Epithelial cell of esophagus (primary cell): ENCODE data around the gene AGO4.
A peak's percentile ranks its signal among the peaks of the same experiment; 100 is the strongest.

Source experiments
- DNase-seq: peaks from one replicate; pipeline ENCODE4 v3.0.0; 2010; ENCODE audit warnings: low read depth
- H3K4me3 ChIP-seq: 2 replicates; pipeline ENCODE4 v1.5.1; 2011; ENCODE audit warnings: mild to moderate bottlenecking, low read length, control low read depth
- TF ChIP-seq, protein P1 (sequence below): IDR thresholded peaks from 2 replicates; pipeline ENCODE4 v1.5.1; 2011; ENCODE audit warnings: low read depth, mild to moderate bottlenecking, low read length, control low read depth, inconsistent platforms; ENCODE audit not compliant: insufficient read depth; ENCODE audit errors: missing control alignments

Gene AGO4

DNA sequence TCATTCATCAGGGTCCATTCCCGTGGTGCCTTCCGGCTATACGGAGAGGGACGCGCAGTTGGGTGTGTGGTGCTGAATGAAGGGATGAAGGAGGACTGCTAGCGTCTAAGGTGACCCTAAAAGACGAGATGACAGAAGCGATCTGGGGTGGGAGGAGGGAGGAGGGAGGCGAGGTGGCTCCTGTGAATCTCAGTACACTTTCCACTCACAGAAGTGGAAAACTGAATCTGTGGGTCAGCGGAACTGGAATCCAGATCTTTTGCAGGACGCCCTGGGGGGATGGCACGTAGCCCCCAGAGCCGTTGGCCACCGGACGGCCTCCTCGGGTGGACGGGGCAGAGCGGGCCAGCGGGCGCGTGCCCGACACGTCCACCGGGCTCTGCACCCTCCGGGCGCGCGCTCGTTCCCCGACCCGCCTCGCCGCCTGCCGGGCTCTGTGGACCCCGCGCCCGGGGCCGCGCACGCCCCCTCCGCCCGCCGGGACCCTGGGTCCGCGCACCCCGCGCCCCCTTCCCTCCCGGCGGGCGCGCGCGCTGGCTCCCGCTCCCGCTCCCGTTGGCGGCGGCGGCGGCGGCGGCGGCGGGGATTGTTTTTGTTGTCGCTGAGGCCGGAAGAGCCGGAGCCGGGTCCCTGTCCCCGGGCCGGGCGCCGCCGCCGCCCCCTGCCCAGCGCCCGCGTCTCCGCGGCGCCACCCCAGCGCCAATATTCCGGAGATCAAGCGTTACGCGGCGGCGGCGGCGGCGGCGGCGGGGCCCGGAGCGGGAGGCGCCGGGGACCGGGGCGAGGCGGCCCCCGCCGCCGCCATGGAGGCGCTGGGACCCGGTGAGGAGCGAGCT lies at the start of gene AGO4:
Gene AGO4 (plus strand): TSS at position 403 of the 836 bp plus-strand sequence. CDS start 401 bp downstream, at position 804.
- peak; percentile 20 for DNase-seq
- peak within 1 kb of the TSS; percentile 68 for H3K4me3 ChIP-seq
- TF ChIP-seq, protein P1, sequence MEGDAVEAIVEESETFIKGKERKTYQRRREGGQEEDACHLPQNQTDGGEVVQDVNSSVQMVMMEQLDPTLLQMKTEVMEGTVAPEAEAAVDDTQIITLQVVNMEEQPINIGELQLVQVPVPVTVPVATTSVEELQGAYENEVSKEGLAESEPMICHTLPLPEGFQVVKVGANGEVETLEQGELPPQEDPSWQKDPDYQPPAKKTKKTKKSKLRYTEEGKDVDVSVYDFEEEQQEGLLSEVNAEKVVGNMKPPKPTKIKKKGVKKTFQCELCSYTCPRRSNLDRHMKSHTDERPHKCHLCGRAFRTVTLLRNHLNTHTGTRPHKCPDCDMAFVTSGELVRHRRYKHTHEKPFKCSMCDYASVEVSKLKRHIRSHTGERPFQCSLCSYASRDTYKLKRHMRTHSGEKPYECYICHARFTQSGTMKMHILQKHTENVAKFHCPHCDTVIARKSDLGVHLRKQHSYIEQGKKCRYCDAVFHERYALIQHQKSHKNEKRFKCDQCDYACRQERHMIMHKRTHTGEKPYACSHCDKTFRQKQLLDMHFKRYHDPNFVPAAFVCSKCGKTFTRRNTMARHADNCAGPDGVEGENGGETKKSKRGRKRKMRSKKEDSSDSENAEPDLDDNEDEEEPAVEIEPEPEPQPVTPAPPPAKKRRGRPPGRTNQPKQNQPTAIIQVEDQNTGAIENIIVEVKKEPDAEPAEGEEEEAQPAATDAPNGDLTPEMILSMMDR, result no peak

DNA sequence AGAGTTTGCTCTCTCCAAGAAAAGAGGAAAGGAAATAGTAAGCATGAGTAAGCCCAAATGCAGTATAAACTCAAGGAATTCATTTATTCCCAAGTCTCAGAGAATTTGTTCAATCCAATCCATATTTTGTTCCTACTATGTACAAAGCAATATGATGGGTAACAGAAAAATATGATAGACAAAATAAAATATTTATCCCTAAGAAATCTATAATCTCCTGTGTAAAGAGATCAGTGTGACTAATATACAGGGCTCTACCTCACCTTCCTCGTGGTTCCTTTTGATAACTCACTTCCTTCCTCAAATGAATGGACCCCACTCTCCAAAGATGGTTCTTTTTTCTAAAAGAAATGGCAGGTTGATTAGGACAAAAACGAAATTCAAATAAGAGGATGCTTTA lies 45.7 kb upstream of the AGO4 start:
- H3K4me3 ChIP-seq, result no peak overlapping the region
- TF ChIP-seq, protein P1, result no peak
- no peak for DNase-seq

DNA sequence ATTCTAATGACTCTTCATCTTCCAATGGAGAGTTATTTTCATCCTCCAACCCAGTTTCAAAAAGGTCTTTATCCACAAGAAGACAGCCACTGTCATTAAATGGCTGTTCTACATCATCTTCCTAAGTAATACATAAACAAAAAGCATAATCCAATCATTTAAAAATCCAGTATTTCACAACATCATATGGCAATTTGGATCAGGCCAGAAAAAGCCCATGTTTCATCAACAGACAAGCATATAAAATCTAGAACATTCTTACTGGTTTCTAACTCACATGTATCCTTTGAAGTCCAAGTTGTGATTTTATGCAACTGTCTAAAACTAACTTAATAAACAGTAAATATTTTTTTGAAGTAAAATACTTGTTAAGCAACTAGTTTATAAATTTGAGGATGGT lies 44.6 kb upstream of the AGO4 start:
- no peak for DNase-seq
- TF ChIP-seq, protein P1, result no peak
- no peak overlapping the region for H3K4me3 ChIP-seq

GRCh38 chr1:35764283-35764682 lies 43.5 kb upstream of the AGO4 start:
- TF ChIP-seq, protein P1, result no peak
- no peak for DNase-seq

DNA sequence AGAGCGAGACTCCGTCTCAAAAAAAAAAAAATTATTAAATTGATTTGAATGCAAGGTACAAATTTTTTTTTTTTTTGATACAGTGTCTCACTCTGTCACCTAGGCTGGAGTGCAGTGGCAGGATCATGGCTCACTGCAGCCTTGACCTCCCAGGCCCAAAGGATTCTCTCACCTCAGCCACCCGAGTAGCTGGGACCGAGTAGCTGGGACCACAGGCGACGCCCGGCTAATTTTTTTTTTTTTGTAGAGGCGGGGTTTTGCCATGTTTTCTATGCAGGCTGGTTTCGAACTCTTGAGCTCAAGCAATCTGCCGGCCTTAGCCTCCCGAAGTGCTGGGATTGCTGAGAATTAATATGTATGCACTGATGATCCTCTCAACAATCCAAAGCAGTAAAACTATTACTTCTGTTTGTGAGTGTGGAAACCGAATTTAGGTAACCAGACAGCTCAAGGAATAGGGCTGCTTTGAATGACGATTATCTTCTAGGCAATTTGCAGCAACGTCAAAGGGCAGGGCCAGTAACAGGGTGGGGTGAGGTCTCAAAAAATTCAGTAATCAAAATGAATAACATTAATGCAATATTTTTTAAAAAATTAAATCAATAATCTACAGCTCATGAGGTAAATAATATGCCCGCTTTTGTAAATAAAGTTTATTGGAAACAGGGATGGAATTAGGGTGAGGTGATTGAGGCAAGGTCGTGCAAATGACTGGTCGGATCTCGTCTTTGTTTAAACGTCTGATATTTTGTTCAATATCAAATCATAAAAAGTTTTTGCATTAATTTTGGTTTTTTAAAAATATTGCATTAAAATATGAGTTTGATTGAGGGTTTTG lies 39.2 kb upstream of the AGO4 start:
- peak overlapping the region; percentile 80 for H3K4me3 ChIP-seq
- TF ChIP-seq, protein P1, result no peak
- DNase-seq, result peak; percentile 7

More at GRCh38 chr1:35764283-35764682, 43.5 kb upstream of the AGO4 start:
- H3K4me3 ChIP-seq, result no peak overlapping the region

DNA sequence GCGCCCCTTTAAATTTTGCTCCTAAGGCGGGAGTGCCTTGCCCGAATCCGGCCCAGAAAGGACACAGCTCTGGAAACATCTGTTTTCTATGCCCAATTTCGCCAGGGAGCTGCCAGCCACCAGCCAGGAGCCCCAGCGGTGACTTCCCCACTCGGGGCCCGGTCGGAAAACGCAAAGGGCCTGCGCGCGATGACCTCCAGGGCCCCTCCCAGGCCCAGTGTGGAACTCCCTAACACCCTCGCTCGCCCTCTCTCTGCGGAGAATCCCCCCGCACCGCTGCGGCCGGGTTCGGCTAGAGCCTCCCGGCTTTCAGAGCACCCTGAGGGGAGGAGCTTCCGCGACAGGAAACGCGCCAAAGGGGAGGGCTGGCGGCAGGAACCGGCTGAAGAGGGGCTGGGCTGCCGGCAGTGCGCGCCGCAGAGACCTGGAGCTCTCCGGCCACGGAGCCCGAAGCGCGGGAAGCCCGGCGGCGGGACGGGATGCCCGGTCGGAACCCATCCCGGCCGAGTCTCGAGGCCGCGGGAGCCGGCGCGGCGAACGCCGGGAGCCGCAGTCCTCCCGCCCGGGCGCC lies 38.5 kb upstream of the AGO4 start:
- TF ChIP-seq, protein P1, result peak; percentile 7

More for the DNA sequence above, 38.5 kb upstream of the AGO4 start:
- peak overlapping the region; percentile 80 for H3K4me3 ChIP-seq
- DNase-seq, result peak; percentile 86
